ENCODE measurements around the gene SEPHS1.

The SEPHS1 gene

DNA sequence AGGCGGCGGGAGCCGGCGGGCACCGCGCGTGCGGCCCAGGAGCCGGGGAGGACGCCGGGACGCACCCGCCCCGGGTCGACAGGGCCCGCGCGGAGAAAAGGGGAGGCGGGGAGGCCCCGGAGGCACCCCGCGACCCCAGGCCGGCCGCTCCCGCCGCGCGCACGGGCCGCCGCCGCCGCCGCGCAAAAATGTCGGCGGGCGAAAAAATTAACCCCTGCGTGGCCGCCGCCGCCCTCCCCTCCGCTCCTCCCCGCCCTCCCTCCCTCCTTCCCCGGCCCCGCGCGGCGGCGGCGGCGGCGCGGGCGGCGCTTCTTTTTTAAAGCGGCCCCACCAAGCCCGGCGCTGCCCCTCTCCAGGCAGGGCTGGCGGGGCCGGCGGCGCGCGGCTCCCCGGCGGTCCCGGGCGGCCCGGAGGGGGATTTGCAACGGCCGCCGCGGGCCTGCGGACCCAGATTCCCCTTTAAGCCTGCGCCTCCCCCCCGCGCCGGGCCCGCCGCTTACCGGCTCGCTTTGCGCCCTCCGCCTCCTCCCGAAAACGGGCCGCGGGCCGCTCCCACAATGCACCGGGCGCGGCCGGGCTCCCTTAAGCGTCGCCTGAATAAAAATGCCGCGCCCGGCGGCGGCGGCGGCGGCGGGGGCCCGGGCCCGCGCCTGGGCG lies 465 bp downstream of the SEPHS1 start:
- TF ChIP-seq, protein P1, sequence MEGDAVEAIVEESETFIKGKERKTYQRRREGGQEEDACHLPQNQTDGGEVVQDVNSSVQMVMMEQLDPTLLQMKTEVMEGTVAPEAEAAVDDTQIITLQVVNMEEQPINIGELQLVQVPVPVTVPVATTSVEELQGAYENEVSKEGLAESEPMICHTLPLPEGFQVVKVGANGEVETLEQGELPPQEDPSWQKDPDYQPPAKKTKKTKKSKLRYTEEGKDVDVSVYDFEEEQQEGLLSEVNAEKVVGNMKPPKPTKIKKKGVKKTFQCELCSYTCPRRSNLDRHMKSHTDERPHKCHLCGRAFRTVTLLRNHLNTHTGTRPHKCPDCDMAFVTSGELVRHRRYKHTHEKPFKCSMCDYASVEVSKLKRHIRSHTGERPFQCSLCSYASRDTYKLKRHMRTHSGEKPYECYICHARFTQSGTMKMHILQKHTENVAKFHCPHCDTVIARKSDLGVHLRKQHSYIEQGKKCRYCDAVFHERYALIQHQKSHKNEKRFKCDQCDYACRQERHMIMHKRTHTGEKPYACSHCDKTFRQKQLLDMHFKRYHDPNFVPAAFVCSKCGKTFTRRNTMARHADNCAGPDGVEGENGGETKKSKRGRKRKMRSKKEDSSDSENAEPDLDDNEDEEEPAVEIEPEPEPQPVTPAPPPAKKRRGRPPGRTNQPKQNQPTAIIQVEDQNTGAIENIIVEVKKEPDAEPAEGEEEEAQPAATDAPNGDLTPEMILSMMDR (IDR thresholded peaks at IDR 0.05): no peak
- Histone ChIP-seq H3K27me3 (ENCODE audit: control insufficient read depth, insufficient read depth, low read length) (no peaks in the 10 kb centered on the region), H2AFZ (no peak overlapping the region), H3K27ac (peak overlapping the region; percentile 76), H3K9ac (no peak overlapping the region), H3K36me3 (ENCODE audit: control insufficient read depth, insufficient read depth, low read length) (no peaks in the 10 kb centered on the region), H3K4me2 (ENCODE audit: low read length) (no peak overlapping the region), H3K4me3 (ENCODE audit: low read depth, low read length) (no peak overlapping the region), H3K9me3 (ENCODE audit: control insufficient read depth, low read length) (no peaks in the 10 kb centered on the region), H3K4me1 (peaks cover 4% of the 10 kb centered on the region), H3K79me2 (peaks cover 10% of the 10 kb centered on the region)

DNA sequence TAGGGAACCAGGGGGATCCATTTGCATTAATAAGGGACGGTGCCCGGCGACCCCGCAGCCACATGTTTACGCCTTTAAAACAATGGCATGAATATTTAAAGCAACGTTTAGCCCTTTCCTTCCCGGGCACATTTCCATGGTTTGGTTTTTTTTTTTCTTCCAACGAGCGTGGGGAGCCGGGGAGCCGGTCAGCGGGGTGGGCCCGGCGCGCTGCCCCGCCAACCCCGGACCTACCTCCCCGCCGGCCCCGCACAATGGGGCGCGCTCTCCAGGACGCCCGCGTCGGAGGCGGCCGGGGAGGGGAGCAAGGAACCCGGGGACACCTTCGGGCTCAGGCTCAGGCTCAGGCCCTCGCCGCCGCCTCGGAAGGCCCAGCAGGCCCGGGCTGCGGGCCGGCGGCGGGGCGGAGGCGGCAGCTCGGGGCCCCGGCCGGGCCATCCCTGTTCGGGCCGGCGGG lies 1.0 kb downstream of the SEPHS1 start:
- no peaks in the 10 kb centered on the region for H3K36me3 ChIP-seq (ENCODE audit: control insufficient read depth, insufficient read depth, low read length)
- TF ChIP-seq, protein P1 (IDR thresholded peaks at IDR 0.05): no peak
- peak overlapping the region; percentile 77 for H3K4me3 ChIP-seq (ENCODE audit: low read depth, low read length)

DNA sequence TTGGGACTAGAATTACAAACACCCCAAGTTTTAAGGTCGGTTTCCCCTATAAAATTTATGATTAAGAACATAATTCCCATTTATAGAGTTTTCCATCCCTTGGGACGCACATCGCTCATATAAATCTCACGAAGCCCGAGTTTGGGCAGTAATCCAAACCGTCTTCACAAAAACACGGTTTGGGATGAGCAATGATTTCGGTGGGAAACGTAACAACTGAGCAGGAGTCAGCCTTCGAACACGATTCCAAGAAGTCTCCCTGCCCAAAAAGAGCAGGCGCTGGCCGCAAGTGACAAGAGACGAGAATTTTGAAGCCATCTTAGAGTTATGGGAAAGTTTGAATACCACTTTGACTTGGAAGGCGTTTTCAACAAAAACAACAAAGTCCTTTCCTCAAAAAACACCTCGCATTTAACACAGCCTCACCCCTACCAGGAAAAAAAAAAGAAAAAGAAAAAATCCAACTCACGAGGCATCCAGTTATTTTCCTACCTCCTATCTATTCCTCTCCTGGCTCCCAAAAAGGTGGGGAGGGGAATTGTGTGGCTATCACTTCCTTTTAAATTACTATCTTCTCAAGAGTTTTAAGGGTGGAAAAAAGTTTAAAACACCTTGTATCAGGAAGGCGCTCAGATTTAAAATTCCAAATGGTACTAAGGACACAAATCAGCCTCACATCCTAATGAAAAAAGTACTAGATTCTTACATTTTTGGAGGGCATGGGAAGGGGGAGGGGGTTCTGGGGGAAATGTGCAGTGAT lies 1.6 kb downstream of the SEPHS1 start:
- peak overlapping the region; percentile 88 for H3K27ac ChIP-seq
- H3K4me1 ChIP-seq: peaks cover 4% of the 10 kb centered on the region
- peak overlapping the region; percentile 92 for H3K9ac ChIP-seq
- TF ChIP-seq, protein P1 (IDR thresholded peaks at IDR 0.05): no peak
- peaks cover 13% of the 10 kb centered on the region for H3K79me2 ChIP-seq
- H3K4me2 ChIP-seq (ENCODE audit: low read length): peak overlapping the region; percentile 90
- H2AFZ ChIP-seq: peak overlapping the region; percentile 79
- no peaks in the 10 kb centered on the region for H3K9me3 ChIP-seq (ENCODE audit: control insufficient read depth, low read length)
- H3K36me3 ChIP-seq (ENCODE audit: control insufficient read depth, insufficient read depth, low read length): no peaks in the 10 kb centered on the region
- H3K4me3 ChIP-seq (ENCODE audit: low read depth, low read length): peak overlapping the region; percentile 77
- no peaks in the 10 kb centered on the region for H3K27me3 ChIP-seq (ENCODE audit: control insufficient read depth, insufficient read depth, low read length)

More for the DNA sequence above, 1.0 kb downstream of the SEPHS1 start:
- H3K79me2 ChIP-seq: peaks cover 13% of the 10 kb centered on the region
- H2AFZ ChIP-seq: peak overlapping the region; percentile 79
- peak overlapping the region; percentile 92 for H3K9ac ChIP-seq
- H3K4me2 ChIP-seq (ENCODE audit: low read length): peak overlapping the region; percentile 90
- no peaks in the 10 kb centered on the region for H3K9me3 ChIP-seq (ENCODE audit: control insufficient read depth, low read length)
- H3K27me3 ChIP-seq (ENCODE audit: control insufficient read depth, insufficient read depth, low read length): no peaks in the 10 kb centered on the region
- peak overlapping the region; percentile 88 for H3K27ac ChIP-seq
- peaks cover 4% of the 10 kb centered on the region for H3K4me1 ChIP-seq

DNA sequence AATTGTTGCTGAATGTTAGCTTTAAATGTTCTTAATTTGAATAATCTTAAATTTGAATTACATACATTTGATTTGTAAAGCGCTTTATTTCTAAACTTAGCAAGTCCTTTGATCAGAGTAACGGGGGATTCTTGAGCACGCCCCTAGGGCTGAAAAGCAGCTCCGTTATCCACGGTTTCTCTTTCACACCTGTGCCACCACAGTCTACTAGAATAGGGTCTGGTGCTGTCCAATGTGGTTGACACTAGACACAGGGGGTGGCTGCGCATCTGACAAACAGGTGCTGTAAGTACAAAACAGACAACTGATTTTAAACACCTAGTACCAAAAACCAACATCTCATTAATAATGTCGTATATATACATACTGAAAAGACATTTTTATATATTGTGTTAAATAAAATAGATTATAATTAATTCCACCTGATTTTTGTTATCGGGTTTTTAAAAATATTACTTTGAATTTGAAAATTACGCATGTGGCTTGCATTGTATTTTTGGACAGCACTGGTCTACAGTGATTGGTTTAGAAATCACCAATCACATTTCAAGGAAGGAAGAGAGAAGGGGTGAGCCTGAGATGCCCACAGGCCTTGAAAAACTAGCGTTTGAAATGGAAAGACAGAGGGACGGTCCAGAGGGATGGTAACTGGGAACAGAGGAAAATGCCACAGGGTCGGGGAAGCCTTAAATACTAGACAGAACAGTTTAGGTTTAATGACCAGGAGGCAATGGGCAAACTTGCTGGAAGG lies 7.3 kb downstream of the SEPHS1 start:
- Histone ChIP-seq H3K4me1 (no peaks in the 10 kb centered on the region), H3K4me2 (ENCODE audit: low read length) (peak overlapping the region; percentile 41), H3K27ac (peak overlapping the region; percentile 47), H3K36me3 (ENCODE audit: control insufficient read depth, insufficient read depth, low read length) (no peaks in the 10 kb centered on the region), H3K4me3 (ENCODE audit: low read depth, low read length) (peak overlapping the region; percentile 3), H2AFZ (peak overlapping the region; percentile 9), H3K9ac (no peak overlapping the region), H3K27me3 (ENCODE audit: control insufficient read depth, insufficient read depth, low read length) (no peaks in the 10 kb centered on the region), H3K79me2 (peaks cover 16% of the 10 kb centered on the region), H3K9me3 (ENCODE audit: control insufficient read depth, low read length) (no peaks in the 10 kb centered on the region)
- TF ChIP-seq, protein P1 (IDR thresholded peaks at IDR 0.05): no peak

All from parathyroid adenoma (tissue), 2 donors.